Measurements from ENCODE around the gene OGFOD3. TPM values are rescaled to one million over a fixed set of nuclear protein-coding genes. Genes with fewer than 3 reads are reported as not detected.
"Not testable (repeated sequence)": the region's sequence is repeated elsewhere in the genome, so short reads cannot be mapped to it uniquely, and the experiment has no call there.

The OGFOD3 gene
- total RNA-seq, 1 donor from 2014 or later: 31.9 TPM

GRCh38 chr17:82434216-82434565, 15.8 kb upstream of the OGFOD3 start:
- no peak for DNase-seq (ENCODE audit: low spot score)

- no peak for DNase-seq (ENCODE audit: low spot score)
These were observed 15.3 kb upstream of the OGFOD3 start for GRCh38 chr17:82433560-82434215.

GRCh38 chr17:82432017-82432416, 13.6 kb upstream of the OGFOD3 start:
- DNase-seq (ENCODE audit: low spot score): no peak

GRCh38 chr17:82429824-82430223, 11.4 kb upstream of the OGFOD3 start:
- DNase-seq (ENCODE audit: low spot score): no peak

- DNase-seq (ENCODE audit: low spot score): no peak
These were observed 10.2 kb upstream of the OGFOD3 start for GRCh38 chr17:82428546-82428945.

- DNase-seq (ENCODE audit: low spot score): no peak
These were observed 6.4 kb upstream of the OGFOD3 start for GRCh38 chr17:82424863-82425159.

GRCh38 chr17:82424001-82424862, 5.8 kb upstream of the OGFOD3 start:
- DNase-seq (ENCODE audit: low spot score): no peak

- no peak for DNase-seq (ENCODE audit: low spot score)
These were observed 1.2 kb upstream of the OGFOD3 start for GRCh38 chr17:82419540-82419939.

- DNase-seq (ENCODE audit: low spot score): no peak
These were observed 1.6 kb downstream of the OGFOD3 start for GRCh38 chr17:82416771-82417170.

- no peak for DNase-seq (ENCODE audit: low spot score)
These were observed 2.1 kb downstream of the OGFOD3 start for GRCh38 chr17:82416264-82416663.

GRCh38 chr17:82415786-82416185, 2.6 kb downstream of the OGFOD3 start:
- no peak for DNase-seq (ENCODE audit: low spot score)

- no peak for DNase-seq (ENCODE audit: low spot score)
These were observed 3.0 kb downstream of the OGFOD3 start for GRCh38 chr17:82415336-82415735.

- no peak for DNase-seq (ENCODE audit: low spot score)
These were observed 3.7 kb downstream of the OGFOD3 start for GRCh38 chr17:82414548-82415281.

GRCh38 chr17:82412535-82413520, 5.6 kb downstream of the OGFOD3 start:
- no peak for DNase-seq (ENCODE audit: low spot score)

- not testable (repeated sequence) for DNase-seq (ENCODE audit: low spot score)
These were observed 6.3 kb downstream of the OGFOD3 start for GRCh38 chr17:82412081-82412480.

- DNase-seq (ENCODE audit: low spot score): no peak
These were observed 6.9 kb downstream of the OGFOD3 start for GRCh38 chr17:82411396-82412053.

GRCh38 chr17:82410014-82410716, 8.2 kb downstream of the OGFOD3 start:
- no peak for DNase-seq (ENCODE audit: low spot score)

GRCh38 chr17:82408938-82409318, 9.5 kb downstream of the OGFOD3 start:
- no peak for DNase-seq (ENCODE audit: low spot score)

GRCh38 chr17:82408288-82408937, 10.0 kb downstream of the OGFOD3 start:
- DNase-seq (ENCODE audit: low spot score): no peak

- no peak for DNase-seq (ENCODE audit: low spot score)
These were observed 11.1 kb downstream of the OGFOD3 start for GRCh38 chr17:82407255-82407654.

Data from ureter (tissue), 1 donor.